Esophagus squamous epithelium (tissue), 4 donors: ENCODE results near the gene XIRP2.

ENCODE experiments used
- CTCF ChIP-seq, 6 experiments: fragments of 450-650 bp in 4 of 6; fragments of 200-600 bp in 2 of 6; sonication (generic) in 2 of 6; IDR thresholded peaks; one replicate each; pipeline ENCODE4 v1.5.1; 2016 to 2019; ENCODE audit warnings: antibody characterized with exemption in 6 of 6, mild to moderate bottlenecking in 4 of 6, moderate library complexity in 4 of 6
- POLR2A ChIP-seq, 4 donors: fragments of 450-650 bp; IDR thresholded peaks; one replicate each; pipeline ENCODE4 v1.6.1; 2017; ENCODE audit warnings: antibody characterized with exemption in 4 of 4, mild to moderate bottlenecking in 4 of 4, moderate library complexity in 3 of 4

DNA sequence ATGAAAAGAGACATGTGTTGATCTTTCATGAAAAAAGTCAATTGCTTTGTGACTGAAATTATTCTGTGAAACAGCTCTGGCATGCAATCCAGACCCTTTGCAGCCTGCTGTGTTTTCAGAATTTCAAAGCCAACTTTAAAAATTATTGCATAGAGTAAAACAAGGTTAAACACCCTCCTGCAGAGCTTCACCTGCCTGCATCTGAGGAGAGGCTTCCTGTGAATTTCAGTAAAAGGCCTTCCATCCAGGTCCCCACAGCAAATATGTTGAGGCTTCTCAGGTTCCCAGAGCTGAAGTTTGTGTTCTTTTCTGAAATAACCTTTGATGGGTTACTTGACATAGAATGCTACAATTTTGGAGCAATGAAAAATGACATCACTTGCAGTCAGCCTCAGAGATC is 4.1 kb downstream of the XIRP2 start:
- no peak for TF ChIP-seq CTCF (IDR thresholded peaks at IDR 0.05)
- no peak for TF ChIP-seq POLR2A (IDR thresholded peaks at IDR 0.05)
